Right lobe of liver (tissue), 4 donors: ENCODE results near the gene LRRC71.

Source experiments
- CTCF ChIP-seq, 4 donors: fragments of 200-600 bp in 3 of 4; fragments of 450-650 bp in 1 of 4; IDR thresholded peaks; one replicate each; pipeline versions ENCODE4 v1.5.1 to v1.8.0; 2016 to 2022; ENCODE audit warnings: antibody characterized with exemption in 4 of 4, mild to moderate bottlenecking in 2 of 4
- POLR2A ChIP-seq: fragments of 450-650 bp; IDR thresholded peaks from one replicate; pipeline ENCODE4 v1.6.1; 2017; ENCODE audit warnings: antibody characterized with exemption, mild to moderate bottlenecking
- donor health status: DM: no; HTN: no; CAD: no.
- donor health status: DM: no; HTN: no; CAD: no.
- donor health status: DM: no; HTN: yes; CAD: no.

- no peak for TF ChIP-seq CTCF (IDR thresholded peaks at IDR 0.05)
- TF ChIP-seq POLR2A: no peak
Observed at GRCh38 chr1:156912310-156912709, 8.1 kb upstream of the LRRC71 start.
